NCI-H524 (cell line): ENCODE measurements around the gene MAML2.

Experiments used
- DNase-seq, 2 experiments: peaks; one replicate each; lab custom pipeline; 2025; lab: John Stamatoyannopoulos, UW

Gene MAML2

GRCh38 chr11:95964281-95964680 is 378.7 kb downstream of the MAML2 start:
- DNase-seq = no peak

- no peak for DNase-seq
Observed at GRCh38 chr11:95961758-95962157, 381.2 kb downstream of the MAML2 start.

GRCh38 chr11:95950905-95951304 is 392.1 kb downstream of the MAML2 start:
- no peak for DNase-seq

GRCh38 chr11:95948637-95949036 is 394.4 kb downstream of the MAML2 start:
- DNase-seq = no peak

GRCh38 chr11:95944623-95945022 is 398.4 kb downstream of the MAML2 start:
- no peak for DNase-seq

GRCh38 chr11:95943546-95943945 is 399.4 kb downstream of the MAML2 start:
- no peak for DNase-seq

GRCh38 chr11:95939091-95939490 is 403.9 kb downstream of the MAML2 start:
- no peak for DNase-seq

GRCh38 chr11:95937358-95937757 is 405.6 kb downstream of the MAML2 start:
- no peak for DNase-seq

- DNase-seq = no peak
Observed at GRCh38 chr11:95933594-95933993, 409.4 kb downstream of the MAML2 start.

- no peak for DNase-seq
Observed at GRCh38 chr11:95931916-95932315, 411.1 kb downstream of the MAML2 start.

GRCh38 chr11:95930948-95931347 is 412.0 kb downstream of the MAML2 start:
- no peak for DNase-seq

GRCh38 chr11:95926726-95927125 is 416.3 kb downstream of the MAML2 start:
- no peak for DNase-seq
